ENCODE measurements around the gene NOX3.
"Not testable (repeated sequence)": the region's sequence is repeated elsewhere in the genome, so short reads cannot be mapped to it uniquely, and the experiment has no call there.

The NOX3 gene

DNA sequence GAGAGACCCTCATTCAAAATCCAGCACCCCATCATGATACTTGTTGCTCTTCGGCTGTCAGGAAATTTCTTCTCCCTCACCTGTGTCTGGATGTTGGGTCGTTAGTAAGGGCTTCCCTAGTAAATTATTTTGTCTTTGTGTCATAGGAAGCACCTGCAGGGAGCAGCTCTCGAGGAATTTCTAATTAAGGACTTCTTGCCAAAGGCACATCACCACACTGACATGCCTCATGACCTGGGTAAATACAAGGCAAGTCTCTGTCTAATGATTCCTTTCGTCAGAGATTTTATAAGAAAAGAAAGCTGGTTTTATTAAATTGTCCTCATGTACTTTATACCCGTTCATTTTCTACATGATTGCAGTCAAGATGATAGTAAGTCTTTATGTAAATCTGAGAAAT, at the start of gene NOX3:
TSS of gene NOX3 (minus strand) at position 74 of the 400 bp plus-strand sequence. CDS start at position 35, 39 bp downstream.
- no peak for DNase-seq

DNA sequence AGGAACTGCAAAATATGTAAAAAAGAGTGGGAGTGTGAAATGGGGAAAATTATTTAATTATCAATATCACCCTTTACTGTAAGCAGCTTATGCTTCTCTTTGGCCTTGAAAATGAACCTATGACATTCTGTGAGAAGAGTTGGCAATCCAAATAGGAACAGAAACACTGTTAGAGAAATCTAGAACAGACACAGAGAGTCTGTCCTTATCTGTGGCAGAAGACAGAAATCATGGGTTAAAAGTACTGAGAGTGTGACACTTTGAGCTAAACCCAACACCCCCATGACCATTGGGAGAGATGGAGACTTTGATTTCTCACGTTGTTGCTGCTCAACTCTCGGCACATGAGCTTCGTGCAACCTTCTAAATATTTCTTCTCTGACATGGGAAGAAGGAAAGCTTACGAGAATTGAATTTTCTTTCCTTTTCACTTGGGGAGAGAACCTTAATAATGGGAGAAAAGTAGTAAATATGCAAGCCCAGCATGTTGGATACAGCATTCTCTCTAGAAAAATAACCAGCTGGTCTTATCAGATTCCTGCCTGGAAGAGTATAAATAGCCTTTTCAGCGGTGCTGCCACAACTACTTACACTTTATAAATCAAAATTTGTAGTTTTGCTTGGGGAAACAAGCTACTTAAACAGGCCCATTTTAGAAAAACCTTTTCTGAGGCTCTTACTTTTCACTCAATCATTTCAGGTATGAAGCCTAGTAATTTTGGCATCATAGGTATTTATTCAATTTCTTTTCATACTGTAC, 49.4 kb upstream of the NOX3 start:
- no peak for DNase-seq

GRCh38 chr6:155502393-155502792, 46.8 kb upstream of the NOX3 start:
- no peak for DNase-seq

GRCh38 chr6:155499574-155499973, 43.9 kb upstream of the NOX3 start:
- DNase-seq: no peak

DNA sequence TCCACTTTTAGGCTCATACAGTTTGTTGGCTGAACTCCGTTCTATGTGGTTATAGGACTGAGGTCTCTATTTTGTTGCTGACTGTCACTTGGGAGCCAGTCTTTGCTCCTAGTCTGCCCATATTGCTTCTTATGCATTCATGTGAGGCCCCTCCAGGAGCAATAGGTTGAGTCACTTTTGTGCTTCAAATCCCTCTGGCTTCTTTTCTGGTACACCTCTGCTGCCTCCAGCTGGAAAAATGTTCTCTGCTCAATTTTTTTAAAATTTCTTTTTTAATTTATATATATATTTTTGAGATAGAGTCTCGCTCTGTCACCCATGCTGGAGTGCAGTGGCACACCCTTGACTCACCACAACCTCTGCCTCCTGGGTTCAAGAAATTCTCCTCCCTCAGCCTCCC, 42.7 kb upstream of the NOX3 start:
- DNase-seq: no peak

DNA sequence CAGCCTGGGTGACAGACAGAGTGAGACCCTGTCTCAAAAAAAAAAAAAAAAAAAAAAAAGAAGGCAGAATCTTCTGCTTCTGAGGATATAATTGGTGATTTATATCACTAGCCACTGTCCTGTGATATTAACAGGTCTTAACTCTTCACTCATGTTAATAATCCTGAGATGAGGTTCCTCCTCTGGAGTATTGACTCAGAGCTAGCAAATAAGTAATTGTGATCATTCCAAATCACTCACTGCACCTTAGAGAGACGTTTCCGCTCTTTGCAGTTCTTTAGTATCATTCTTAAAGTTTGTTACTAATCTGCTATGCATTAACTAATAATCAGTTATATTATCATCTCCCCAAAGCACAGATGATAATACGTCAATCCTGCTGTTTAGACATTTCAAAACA, 41.6 kb upstream of the NOX3 start:
- DNase-seq: no peak

DNA sequence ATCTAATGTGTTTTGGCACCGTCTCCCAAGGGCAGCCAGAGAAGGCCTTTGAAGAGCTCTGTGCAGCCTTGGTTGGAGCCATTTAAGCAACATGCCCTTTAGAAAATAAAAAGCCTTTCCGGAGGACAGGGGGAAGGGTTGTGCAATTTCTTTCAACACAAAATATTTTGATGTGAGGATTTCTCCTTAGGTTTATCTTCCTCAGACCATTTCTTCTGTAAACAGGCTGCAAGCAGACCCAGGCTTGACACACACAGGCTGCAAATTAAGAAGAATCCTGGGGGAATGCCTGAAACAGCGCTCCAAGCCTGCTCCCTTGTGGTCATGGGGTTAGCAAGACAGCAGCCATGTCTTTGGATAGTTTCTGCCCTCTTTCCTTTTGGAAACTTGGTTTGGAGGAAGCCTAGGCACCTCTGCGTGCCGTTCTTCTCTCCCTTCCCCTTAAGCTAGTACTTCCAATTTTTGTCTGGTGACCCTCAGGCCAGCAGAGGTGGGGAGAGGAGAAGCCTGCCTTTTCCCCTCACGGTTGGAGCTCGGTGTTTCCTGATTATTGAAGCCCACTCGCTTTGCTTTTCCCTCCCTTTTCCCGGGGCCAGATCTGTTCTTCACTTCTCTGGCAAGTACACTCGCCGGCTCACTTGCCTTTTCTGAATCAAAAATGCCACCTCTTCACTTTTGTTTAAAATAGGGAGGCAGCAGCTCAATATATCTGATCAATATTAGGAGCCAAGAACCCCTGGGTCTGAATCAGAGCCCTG, 39.6 kb upstream of the NOX3 start:
- no peak for DNase-seq

- DNase-seq: no peak
Measured at GRCh38 chr6:155493694-155494143, 38.1 kb upstream of the NOX3 start.

GRCh38 chr6:155493026-155493693, 37.5 kb upstream of the NOX3 start:
- no peak for DNase-seq

DNA sequence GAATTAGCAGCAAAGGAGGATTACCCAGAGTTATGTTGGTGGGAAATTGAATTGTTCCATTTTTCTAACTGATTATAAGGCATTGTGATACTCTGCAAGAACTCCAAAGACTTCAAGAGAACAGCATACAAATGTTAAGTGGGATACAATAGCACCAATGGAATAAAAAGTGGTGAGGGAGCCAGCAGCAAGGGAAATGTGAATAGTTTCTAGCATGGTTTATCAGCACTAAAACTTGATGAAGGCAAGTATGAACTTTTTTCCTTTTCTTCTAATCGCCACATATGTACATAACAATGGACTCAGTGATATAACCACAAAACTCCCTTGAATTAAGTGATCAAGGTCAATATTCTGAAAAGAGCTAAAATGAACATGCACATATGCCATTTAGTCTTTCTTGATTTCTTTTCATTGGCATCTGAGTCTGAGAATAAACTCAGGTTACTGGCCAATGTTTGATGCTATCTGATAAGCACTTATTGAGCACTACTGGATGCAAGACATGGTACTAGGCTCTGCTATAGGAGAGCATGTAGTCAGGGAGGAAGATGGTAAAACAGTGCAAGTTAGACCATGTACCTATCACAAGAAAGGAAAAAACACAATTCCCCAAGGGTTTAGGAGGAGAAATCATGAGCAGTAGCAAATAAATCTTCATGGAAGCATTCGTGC, 36.6 kb upstream of the NOX3 start:
- no peak for DNase-seq

GRCh38 chr6:155491421-155491820, 35.8 kb upstream of the NOX3 start:
- no peak for DNase-seq

DNA sequence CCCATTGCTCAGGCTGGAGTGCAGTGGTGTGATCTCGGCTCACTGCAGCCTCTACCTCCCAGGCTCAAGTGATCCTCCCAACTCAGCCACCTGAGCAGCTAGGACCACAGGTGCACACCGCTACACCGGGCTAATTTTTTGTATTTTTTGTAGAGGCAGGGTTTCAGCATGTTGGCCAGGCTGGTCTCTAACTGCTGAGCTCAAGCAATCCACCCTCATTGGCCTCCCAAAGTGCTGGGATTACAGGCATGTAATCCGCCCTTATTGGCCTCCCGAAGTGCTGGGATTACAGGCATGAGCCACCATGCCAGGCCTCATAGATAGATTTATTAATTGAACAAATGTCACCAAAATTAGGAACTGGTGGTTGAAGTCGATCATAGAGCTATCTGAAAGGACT, 32.6 kb upstream of the NOX3 start:
- not testable (repeated sequence) for DNase-seq

GRCh38 chr6:155487371-155488130, 31.9 kb upstream of the NOX3 start:
- no peak for DNase-seq

DNA sequence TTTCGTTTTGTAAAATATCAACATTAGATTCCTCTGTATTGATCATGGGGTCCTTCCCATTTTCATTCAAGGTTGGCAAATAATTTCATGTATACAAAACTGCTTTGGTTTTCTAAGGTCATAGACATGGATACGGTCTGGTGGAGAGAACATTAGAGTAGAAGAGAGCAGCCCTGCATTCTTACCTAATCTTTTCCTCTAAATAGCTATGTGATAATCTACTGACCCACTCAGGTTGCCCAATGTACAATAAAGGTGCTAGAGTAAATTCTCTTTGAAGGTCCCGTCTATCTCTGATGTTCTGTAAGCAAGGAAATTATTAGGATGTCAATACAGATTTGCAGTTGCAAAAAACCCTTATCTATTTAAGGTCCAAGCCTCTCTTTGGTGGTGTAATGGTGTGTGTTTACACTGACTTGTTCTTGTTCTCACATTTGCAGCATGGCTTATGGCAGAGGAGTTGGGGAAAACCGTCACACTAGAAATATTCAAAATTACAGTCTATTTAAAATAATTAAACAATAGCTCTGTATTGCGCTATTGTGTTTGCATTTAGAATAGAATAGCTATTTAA, 31.2 kb upstream of the NOX3 start:
- DNase-seq: no peak

DNA sequence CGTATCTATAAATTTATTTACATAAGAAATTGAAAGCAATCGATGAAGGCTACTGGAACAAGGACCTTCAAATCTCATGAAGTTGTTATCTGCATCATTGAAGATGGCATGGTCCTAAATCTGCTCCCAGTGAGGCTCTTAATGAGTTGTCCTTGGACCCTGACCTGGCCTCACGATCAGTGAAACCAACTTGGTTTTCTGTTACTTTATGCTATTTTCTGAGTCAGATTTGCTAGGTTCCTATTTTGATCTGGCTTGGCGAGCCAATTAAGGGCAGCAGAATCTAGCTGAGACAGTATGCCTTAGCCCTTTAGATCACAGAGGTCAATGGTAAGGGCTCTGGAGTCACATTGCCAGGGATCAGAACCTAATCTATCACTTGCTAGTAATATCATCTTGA, 30.1 kb upstream of the NOX3 start:
- DNase-seq: no peak

GRCh38 chr6:155483858-155484257, 28.2 kb upstream of the NOX3 start:
- no peak for DNase-seq

GRCh38 chr6:155481215-155481614, 25.6 kb upstream of the NOX3 start:
- no peak for DNase-seq

DNA sequence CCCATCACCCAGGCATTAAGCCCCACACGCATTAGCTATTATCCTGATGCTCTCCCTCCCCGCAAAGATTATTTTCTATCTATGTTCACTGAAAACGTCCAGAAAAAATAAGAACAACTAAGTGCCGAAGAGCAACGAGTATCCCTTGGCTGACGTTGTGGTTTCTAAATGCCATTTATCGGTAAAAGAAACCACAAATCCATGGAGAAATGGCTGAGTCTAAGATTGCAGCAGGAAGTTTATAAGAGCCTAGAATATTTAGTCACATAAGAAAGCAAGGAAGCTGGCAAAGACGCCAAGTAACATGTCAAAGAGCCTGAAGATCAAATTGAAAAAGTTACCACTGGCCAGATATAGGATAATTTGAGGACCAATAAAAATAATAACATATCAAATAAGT, 18.1 kb upstream of the NOX3 start:
- DNase-seq: no peak

DNA sequence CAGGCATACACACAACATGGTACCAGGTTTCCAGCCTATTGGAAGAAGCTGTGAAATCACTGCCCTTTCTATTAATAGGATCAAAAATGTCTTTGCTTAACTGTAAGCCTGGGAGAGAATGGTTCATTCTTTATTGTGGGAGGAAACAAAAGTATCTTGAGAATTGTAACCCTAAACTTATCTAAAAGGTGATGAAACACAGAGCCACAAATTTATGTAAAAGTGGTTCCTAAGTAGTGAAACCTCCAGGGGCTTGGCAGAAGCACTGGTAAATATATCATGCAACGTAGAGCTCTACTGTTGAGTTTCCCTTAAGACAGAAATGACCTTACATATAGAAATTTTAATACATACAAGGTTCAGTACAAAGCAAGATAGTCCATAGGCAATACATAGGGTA, 17.2 kb upstream of the NOX3 start:
- no peak for DNase-seq

DNA sequence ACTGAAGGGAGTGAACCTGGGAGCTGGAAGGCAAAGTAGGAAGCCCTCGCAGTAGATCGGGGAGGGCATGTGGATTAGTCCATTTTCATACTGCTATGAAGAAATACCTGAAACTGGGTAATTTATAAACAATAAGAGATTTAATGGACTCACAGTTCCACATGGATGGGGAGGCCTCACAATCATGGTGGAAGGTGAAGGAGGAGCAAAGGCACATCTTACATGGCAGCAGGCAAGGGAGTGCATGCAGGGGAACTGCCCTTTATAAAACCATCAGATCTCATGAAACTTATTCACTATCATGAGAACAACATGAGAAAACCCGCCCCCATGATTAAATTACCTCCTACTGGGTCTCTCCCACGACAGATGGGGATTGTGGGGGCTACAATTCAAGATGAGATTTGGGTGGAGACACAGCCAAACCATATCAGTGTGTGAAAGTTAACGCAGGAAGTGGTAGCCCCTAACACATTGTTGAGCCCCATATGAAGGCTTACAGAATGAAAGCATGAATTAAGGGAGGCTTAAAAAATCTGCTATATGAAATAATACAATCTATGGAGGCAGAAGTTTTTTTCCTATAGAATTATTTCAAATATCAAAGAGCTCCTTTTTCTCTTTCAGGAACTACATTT, 15.5 kb upstream of the NOX3 start:
- not testable (repeated sequence) for DNase-seq

DNA sequence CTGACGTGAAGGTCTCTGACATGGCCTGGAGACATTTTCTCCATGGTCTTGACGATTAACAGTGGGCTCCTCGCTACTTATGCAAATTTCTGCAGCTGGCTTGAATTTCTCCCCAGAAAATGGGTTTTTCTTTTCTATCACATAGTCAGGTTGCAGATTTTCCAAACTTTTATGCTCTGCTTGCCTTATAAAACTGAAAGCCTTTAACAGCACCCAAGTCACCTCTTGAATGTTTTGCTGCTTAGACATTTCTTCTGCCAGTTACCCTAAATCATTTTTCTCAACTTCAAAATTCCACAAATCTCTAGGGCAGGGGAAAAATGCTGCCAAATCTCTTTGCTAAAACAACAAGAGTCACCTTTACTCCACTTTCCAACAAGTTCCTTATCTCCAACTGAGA, 12.9 kb upstream of the NOX3 start:
- not testable (repeated sequence) for DNase-seq

DNA sequence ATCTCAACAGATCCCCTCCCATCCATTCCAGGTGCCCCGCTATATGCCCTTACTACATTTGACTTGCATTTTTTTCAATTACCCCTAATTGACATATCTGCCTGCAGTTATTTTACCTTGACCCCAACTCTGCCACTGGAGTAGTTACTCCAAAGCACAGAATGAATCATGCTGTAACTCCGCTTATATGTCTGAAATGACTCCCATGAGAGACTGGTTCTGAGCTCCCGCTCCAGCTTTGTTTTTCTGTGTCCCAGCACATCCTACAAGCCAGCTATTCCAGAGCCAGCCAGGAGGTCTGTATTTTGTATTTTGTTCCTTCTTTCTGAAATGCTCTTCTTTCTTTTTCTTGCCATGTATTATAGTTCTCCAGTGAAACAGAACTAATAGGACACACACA, 10.9 kb upstream of the NOX3 start:
- DNase-seq: no peak
